Measurements from ENCODE around the gene PLCH2. TPM values are rescaled to one million over a fixed set of nuclear protein-coding genes. Genes with fewer than 3 reads are reported as not detected.

PLCH2 gene
- total RNA-seq, 1 donor from 2014 or later: 0.92 TPM

DNA sequence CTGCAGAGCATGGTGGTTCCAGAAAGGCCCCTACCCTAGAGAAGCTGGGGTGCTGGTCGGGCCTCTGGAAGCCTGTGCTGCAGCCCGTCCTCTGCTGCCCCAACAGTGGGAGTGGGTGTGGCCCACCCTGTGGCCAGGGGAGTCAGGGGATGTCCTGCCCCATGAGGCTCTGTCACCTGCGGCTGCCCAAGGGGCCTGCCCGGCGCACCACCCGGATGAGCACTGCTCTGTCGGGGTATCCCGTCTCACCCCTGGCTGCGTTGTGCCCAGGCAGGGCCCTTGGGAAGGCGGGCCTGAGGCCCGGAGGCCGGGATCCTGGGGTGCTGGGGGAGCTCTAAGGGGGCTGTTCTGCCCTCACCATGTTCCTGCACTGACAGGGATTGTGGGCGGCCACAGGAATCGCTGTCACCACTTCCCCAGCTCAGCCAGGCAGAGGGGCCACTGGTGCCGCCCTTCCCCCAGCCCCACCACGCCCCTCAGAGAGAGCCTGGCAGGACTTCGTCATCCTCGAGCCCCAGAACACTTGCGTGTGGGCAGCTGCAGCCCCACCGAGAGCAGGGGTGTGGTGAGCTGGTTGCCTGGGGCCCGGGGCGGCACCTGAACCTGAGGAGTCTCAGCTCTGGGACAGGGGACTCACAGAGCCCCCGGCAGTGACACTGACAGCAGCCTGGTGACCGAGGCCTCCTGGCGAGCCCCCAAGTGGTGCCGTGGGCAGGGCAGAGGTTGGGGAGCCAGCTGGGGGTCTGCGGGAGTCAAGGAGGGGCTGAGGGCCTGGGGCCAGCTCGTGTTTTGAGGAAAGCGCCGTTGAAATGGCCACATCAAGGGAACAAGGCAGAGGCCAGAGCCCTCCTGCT is 30.1 kb downstream of the PLCH2 start:
- Histone ChIP-seq H3K4me3 (ENCODE audit: low read depth, low read length) (no peak overlapping the region), H3K27me3 (ENCODE audit: control insufficient read depth, insufficient read depth, low read length) (peaks cover 42% of the 10 kb centered on the region), H3K36me3 (ENCODE audit: control insufficient read depth, insufficient read depth, low read length) (no peaks in the 10 kb centered on the region)
- TF ChIP-seq, protein P1, sequence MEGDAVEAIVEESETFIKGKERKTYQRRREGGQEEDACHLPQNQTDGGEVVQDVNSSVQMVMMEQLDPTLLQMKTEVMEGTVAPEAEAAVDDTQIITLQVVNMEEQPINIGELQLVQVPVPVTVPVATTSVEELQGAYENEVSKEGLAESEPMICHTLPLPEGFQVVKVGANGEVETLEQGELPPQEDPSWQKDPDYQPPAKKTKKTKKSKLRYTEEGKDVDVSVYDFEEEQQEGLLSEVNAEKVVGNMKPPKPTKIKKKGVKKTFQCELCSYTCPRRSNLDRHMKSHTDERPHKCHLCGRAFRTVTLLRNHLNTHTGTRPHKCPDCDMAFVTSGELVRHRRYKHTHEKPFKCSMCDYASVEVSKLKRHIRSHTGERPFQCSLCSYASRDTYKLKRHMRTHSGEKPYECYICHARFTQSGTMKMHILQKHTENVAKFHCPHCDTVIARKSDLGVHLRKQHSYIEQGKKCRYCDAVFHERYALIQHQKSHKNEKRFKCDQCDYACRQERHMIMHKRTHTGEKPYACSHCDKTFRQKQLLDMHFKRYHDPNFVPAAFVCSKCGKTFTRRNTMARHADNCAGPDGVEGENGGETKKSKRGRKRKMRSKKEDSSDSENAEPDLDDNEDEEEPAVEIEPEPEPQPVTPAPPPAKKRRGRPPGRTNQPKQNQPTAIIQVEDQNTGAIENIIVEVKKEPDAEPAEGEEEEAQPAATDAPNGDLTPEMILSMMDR (IDR thresholded peaks at IDR 0.05; ENCODE audit: insufficient read depth, low read length, poor library complexity, severe bottlenecking): no peak
- no peak for DNase-seq (ENCODE audit: low read depth)

DNA sequence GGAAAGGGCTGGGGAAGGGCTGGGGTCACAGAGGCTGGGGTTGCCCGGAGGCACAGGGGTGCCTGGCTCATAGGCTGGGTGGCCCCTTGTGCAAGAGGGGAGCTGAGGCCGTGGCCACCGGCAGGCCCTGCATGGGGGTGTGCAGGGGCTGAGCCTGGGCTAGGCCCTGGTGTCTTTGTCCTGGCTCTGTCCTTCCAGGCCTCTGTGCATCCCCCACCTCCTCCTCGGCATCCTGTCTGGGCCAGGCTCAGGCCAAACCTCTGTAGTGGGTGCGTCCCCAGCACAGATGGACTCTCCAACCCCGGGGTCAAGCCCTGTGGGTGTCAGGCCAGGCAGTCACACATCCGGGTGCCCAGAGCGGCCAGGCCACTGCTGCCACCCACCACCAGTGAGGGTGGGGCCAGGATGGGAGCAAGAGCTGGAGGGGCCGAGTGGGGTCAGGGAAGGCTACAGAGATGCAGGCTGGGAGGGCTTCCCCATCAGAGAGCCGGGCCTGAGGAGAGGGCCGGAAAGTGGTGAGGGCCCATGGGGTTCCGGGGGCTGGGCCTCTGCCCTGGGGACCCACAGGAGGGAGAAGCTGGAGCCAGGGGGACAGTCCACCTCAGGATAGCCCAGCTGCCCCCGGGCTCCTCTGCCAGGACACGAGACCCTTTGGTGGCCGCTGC is 30.9 kb downstream of the PLCH2 start:
- no peaks in the 10 kb centered on the region for H3K36me3 ChIP-seq (ENCODE audit: control insufficient read depth, insufficient read depth, low read length)
- TF ChIP-seq, protein P1 (IDR thresholded peaks at IDR 0.05; ENCODE audit: insufficient read depth, low read length, poor library complexity, severe bottlenecking): no peak
- DNase-seq (ENCODE audit: low read depth): no peak

DNA sequence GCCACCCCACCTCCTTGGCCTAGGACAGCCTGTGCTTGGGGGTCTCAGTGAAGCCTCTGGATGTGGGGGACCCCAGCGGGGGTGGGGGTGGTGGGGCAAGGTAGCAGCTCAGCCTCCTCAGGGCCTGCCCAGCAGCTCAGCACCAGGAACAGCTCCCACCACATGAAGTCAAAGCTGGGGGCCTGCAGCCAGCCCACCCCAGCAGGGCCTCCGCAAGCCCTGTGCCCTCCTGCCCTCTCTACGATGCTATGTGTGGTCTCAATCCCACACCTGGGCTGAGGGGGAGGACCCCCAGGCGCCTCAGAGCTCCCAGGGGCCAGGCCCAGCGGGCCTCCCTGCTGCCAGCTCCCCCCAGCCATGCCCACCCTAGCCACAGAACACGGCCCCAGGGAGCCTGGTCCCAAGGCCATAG is 31.7 kb downstream of the PLCH2 start:
- H3K36me3 ChIP-seq (ENCODE audit: control insufficient read depth, insufficient read depth, low read length): no peaks in the 10 kb centered on the region
- DNase-seq (ENCODE audit: low read depth): no peak

More for the DNA sequence above, 30.9 kb downstream of the PLCH2 start:
- no peak overlapping the region for H3K4me3 ChIP-seq (ENCODE audit: low read depth, low read length)
- peaks cover 38% of the 10 kb centered on the region for H3K27me3 ChIP-seq (ENCODE audit: control insufficient read depth, insufficient read depth, low read length)

DNA sequence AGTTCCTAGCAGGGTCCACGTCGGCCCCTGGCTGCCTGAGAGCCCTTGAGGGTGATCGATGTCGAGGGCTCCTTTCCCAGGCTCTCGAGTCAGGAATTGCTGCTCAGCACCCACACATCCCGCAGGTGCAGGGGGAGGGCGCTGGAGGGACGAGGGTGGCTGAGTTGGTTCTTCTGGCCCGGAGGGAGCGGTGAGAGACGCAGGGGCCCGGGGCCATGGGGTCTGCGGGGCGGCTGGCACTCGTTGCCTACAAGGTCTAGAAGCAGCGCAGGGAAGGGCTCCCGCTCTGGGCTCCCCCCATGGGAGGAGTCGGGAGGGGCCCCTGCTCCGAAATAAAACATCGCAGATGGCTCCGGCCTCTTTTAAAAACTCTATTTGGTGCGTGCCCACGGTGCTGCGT is 32.1 kb downstream of the PLCH2 start:
- Histone ChIP-seq H3K36me3 (ENCODE audit: control insufficient read depth, insufficient read depth, low read length) (no peaks in the 10 kb centered on the region), H3K27me3 (ENCODE audit: control insufficient read depth, insufficient read depth, low read length) (peaks cover 29% of the 10 kb centered on the region), H3K4me3 (ENCODE audit: low read depth, low read length) (no peak overlapping the region)
- no peak for DNase-seq (ENCODE audit: low read depth)
- TF ChIP-seq, protein P1 (IDR thresholded peaks at IDR 0.05; ENCODE audit: insufficient read depth, low read length, poor library complexity, severe bottlenecking): no peak

More for the DNA sequence above, 31.7 kb downstream of the PLCH2 start:
- TF ChIP-seq, protein P1 (IDR thresholded peaks at IDR 0.05; ENCODE audit: insufficient read depth, low read length, poor library complexity, severe bottlenecking): no peak
- Histone ChIP-seq H3K4me3 (ENCODE audit: low read depth, low read length) (no peak overlapping the region), H3K27me3 (ENCODE audit: control insufficient read depth, insufficient read depth, low read length) (peaks cover 33% of the 10 kb centered on the region)

DNA sequence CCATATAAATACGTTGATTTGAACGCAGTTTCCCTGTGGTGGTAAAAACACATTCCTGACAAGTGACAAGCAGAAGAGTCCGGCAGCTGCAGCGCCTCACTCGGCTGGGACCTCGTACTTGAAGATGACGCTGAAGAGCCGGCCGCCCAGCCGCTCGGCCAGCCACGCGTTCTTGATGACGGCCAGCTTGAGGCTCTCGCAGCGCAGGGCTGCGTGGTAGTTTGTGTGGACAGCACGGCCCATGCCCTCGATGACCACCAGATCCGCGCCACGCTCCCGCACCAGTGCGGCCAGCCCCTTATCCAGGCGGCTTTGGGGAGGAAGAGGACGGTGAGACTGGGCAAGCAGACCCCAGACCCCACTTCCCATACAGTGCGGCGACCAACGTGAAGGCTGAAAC is 32.7 kb downstream of the PLCH2 start:
- TF ChIP-seq, protein P1 (IDR thresholded peaks at IDR 0.05; ENCODE audit: insufficient read depth, low read length, poor library complexity, severe bottlenecking): no peak
- Histone ChIP-seq H3K27me3 (ENCODE audit: control insufficient read depth, insufficient read depth, low read length) (peaks cover 23% of the 10 kb centered on the region), H3K4me3 (ENCODE audit: low read depth, low read length) (no peak overlapping the region), H3K36me3 (ENCODE audit: control insufficient read depth, insufficient read depth, low read length) (no peaks in the 10 kb centered on the region)
- no peak for DNase-seq (ENCODE audit: low read depth)

Data from kidney epithelial cell (primary cell).